Renal cortex interstitium (tissue), 11 donors: ENCODE data around the gene SPSB2. TPM values are rescaled to one million over a fixed set of nuclear protein-coding genes. Genes with fewer than 3 reads are reported as not detected.
"Not testable (repeated sequence)": the region's sequence is repeated elsewhere in the genome, so short reads cannot be mapped to it uniquely, and the experiment has no call there.

ENCODE experiments used
- DNase-seq, 11 donors: peaks; one replicate each; pipeline ENCODE4 v3.0.0-alpha.2; 2013; ENCODE audit warnings: low read depth in 9 of 11, low spot score in 4 of 11; ENCODE audit errors: extremely low read depth in 1 of 11
- polyA plus RNA-seq, 3 donors: library from polyadenylated mRNA; unstranded; fragments of 120-200 nt; gene quantifications; one replicate each; pipeline ENCODE4 v1.2.1, GENCODE V29; 2013; ENCODE audit not compliant: insufficient read length in 3 of 3

SPSB2 gene
- polyA plus RNA-seq, 3 donors: 7.5 to 15.1 (median 9.3) TPM

GRCh38 chr12:6883683-6884082 lies 10.6 kb upstream of the SPSB2 start:
- no peak for DNase-seq

- DNase-seq: no peak
Observed at GRCh38 chr12:6883252-6883651, 10.1 kb upstream of the SPSB2 start.

GRCh38 chr12:6879824-6880223 lies 6.7 kb upstream of the SPSB2 start:
- DNase-seq: not testable (repeated sequence)

GRCh38 chr12:6874015-6874368 lies 889 bp upstream of the SPSB2 start:
- DNase-seq: not testable (repeated sequence)

- DNase-seq: peak in 9 of 11 donors; percentile 53 to 83 (median 76)
Observed at GRCh38 chr12:6872073-6873048, 742 bp downstream of the SPSB2 start.

- DNase-seq: no peak
Observed at GRCh38 chr12:6871052-6871957, 1.8 kb downstream of the SPSB2 start.

GRCh38 chr12:6870304-6870703 lies 2.8 kb downstream of the SPSB2 start:
- not testable (repeated sequence) for DNase-seq

GRCh38 chr12:6869049-6870021 lies 3.8 kb downstream of the SPSB2 start:
- peak in 8 of 11 donors; percentile 70 to 84 (median 78) for DNase-seq

- DNase-seq: no peak
Observed at GRCh38 chr12:6868211-6869048, 4.7 kb downstream of the SPSB2 start.

- DNase-seq: peak in 8 of 11 donors; percentile 61 to 79 (median 70)
Observed at GRCh38 chr12:6867413-6868210, 5.5 kb downstream of the SPSB2 start, which contains the start of gene TPI1. TSS of gene TPI1 (plus strand) at chr12:6867531. CDS start at chr12:6867567, 36 bp downstream.

- no peak for DNase-seq
Observed at GRCh38 chr12:6866920-6867412, 6.1 kb downstream of the SPSB2 start.

GRCh38 chr12:6866163-6866919 lies 6.8 kb downstream of the SPSB2 start:
- DNase-seq: no peak

- not testable (repeated sequence) for DNase-seq
Observed at GRCh38 chr12:6865307-6865706, 7.8 kb downstream of the SPSB2 start.

- DNase-seq: no peak
Observed at GRCh38 chr12:6863586-6864321, 9.3 kb downstream of the SPSB2 start.

- no peak for DNase-seq
Observed at GRCh38 chr12:6863033-6863432, 10.1 kb downstream of the SPSB2 start.
